ENCODE data around the gene ZNF780A.
A peak's percentile ranks its signal among the peaks of the same experiment; 100 is the strongest.
"Not testable (repeated sequence)": the region's sequence is repeated elsewhere in the genome, so short reads cannot be mapped to it uniquely, and the experiment has no call there.

Gene ZNF780A

GRCh38 chr19:40081411-40081810 lies 9.3 kb downstream of the ZNF780A start:
- Histone ChIP-seq H3K9ac (ENCODE audit: low read length) (no peak overlapping the region), H3K36me3 (ENCODE audit: control insufficient read depth, low read depth, low read length) (peaks cover 7% of the 10 kb centered on the region), H3K27me3 (ENCODE audit: control insufficient read depth, insufficient read depth, low read length) (no peaks in the 10 kb centered on the region), H3K27ac (ENCODE audit: low read length) (no peak overlapping the region), H3K4me3 (ENCODE audit: low read length) (no peak overlapping the region), H3K4me1 (ENCODE audit: control insufficient read depth, low read depth, low read length) (no peaks in the 10 kb centered on the region), H3K9me3 (ENCODE audit: control insufficient read depth, low read depth, low read length) (peaks cover 5% of the 10 kb centered on the region)

- Histone ChIP-seq H3K9me3 (ENCODE audit: control insufficient read depth, low read depth, low read length) (peaks cover 5% of the 10 kb centered on the region), H3K27me3 (ENCODE audit: control insufficient read depth, insufficient read depth, low read length) (no peaks in the 10 kb centered on the region), H3K27ac (ENCODE audit: low read length) (no peak overlapping the region), H3K4me3 (ENCODE audit: low read length) (no peak overlapping the region), H3K36me3 (ENCODE audit: control insufficient read depth, low read depth, low read length) (peaks cover 19% of the 10 kb centered on the region), H3K4me1 (ENCODE audit: control insufficient read depth, low read depth, low read length) (no peaks in the 10 kb centered on the region), H3K9ac (ENCODE audit: low read length) (no peak overlapping the region)
Observed at GRCh38 chr19:40080289-40080688, 10.5 kb downstream of the ZNF780A start.

GRCh38 chr19:40078377-40078776 lies 12.4 kb downstream of the ZNF780A start:
- H3K27ac ChIP-seq (ENCODE audit: low read length) = no peak overlapping the region
- H3K27me3 ChIP-seq (ENCODE audit: control insufficient read depth, insufficient read depth, low read length) = no peaks in the 10 kb centered on the region
- H3K9ac ChIP-seq (ENCODE audit: low read length) = no peak overlapping the region
- peaks cover 15% of the 10 kb centered on the region for H3K9me3 ChIP-seq (ENCODE audit: control insufficient read depth, low read depth, low read length)
- no peaks in the 10 kb centered on the region for H3K4me1 ChIP-seq (ENCODE audit: control insufficient read depth, low read depth, low read length)
- H3K36me3 ChIP-seq (ENCODE audit: control insufficient read depth, low read depth, low read length) = peaks cover 32% of the 10 kb centered on the region
- no peak overlapping the region for H3K4me3 ChIP-seq (ENCODE audit: low read length)

GRCh38 chr19:40070058-40070457 lies 20.7 kb downstream of the ZNF780A start:
- Histone ChIP-seq H3K36me3 (ENCODE audit: control insufficient read depth, low read depth, low read length) (peaks cover 11% of the 10 kb centered on the region), H3K4me1 (ENCODE audit: control insufficient read depth, low read depth, low read length) (no peaks in the 10 kb centered on the region), H3K4me3 (ENCODE audit: low read length) (no peak overlapping the region), H3K9ac (ENCODE audit: low read length) (no peak overlapping the region), H3K9me3 (ENCODE audit: control insufficient read depth, low read depth, low read length) (peaks cover 12% of the 10 kb centered on the region), H3K27ac (ENCODE audit: low read length) (no peak overlapping the region), H3K27me3 (ENCODE audit: control insufficient read depth, insufficient read depth, low read length) (no peaks in the 10 kb centered on the region)

GRCh38 chr19:40059624-40060023 lies 31.1 kb downstream of the ZNF780A start:
- no peak overlapping the region for H3K27ac ChIP-seq (ENCODE audit: low read length)
- H3K4me3 ChIP-seq (ENCODE audit: low read length) = no peak overlapping the region
- no peaks in the 10 kb centered on the region for H3K36me3 ChIP-seq (ENCODE audit: control insufficient read depth, low read depth, low read length)
- no peaks in the 10 kb centered on the region for H3K4me1 ChIP-seq (ENCODE audit: control insufficient read depth, low read depth, low read length)
- no peaks in the 10 kb centered on the region for H3K27me3 ChIP-seq (ENCODE audit: control insufficient read depth, insufficient read depth, low read length)
- H3K9ac ChIP-seq (ENCODE audit: low read length) = no peak overlapping the region
- H3K9me3 ChIP-seq (ENCODE audit: control insufficient read depth, low read depth, low read length) = peaks cover 31% of the 10 kb centered on the region

GRCh38 chr19:40057166-40057565 lies 33.6 kb downstream of the ZNF780A start:
- H3K9me3 ChIP-seq (ENCODE audit: control insufficient read depth, low read depth, low read length) = peaks cover 25% of the 10 kb centered on the region
- H3K9ac ChIP-seq (ENCODE audit: low read length) = no peak overlapping the region
- no peak overlapping the region for H3K27ac ChIP-seq (ENCODE audit: low read length)
- no peaks in the 10 kb centered on the region for H3K36me3 ChIP-seq (ENCODE audit: control insufficient read depth, low read depth, low read length)
- no peaks in the 10 kb centered on the region for H3K4me1 ChIP-seq (ENCODE audit: control insufficient read depth, low read depth, low read length)
- H3K4me3 ChIP-seq (ENCODE audit: low read length) = peak overlapping the region; percentile 90
- H3K27me3 ChIP-seq (ENCODE audit: control insufficient read depth, insufficient read depth, low read length) = no peaks in the 10 kb centered on the region

GRCh38 chr19:40056505-40056904 lies 34.2 kb downstream of the ZNF780A start:
- Histone ChIP-seq H3K9ac (ENCODE audit: low read length) (peak overlapping the region; percentile 55), H3K4me1 (ENCODE audit: control insufficient read depth, low read depth, low read length) (no peaks in the 10 kb centered on the region), H3K4me3 (ENCODE audit: low read length) (peak overlapping the region; percentile 90), H3K27ac (ENCODE audit: low read length) (no peak overlapping the region), H3K36me3 (ENCODE audit: control insufficient read depth, low read depth, low read length) (no peaks in the 10 kb centered on the region), H3K9me3 (ENCODE audit: control insufficient read depth, low read depth, low read length) (peaks cover 18% of the 10 kb centered on the region), H3K27me3 (ENCODE audit: control insufficient read depth, insufficient read depth, low read length) (no peaks in the 10 kb centered on the region)

- Histone ChIP-seq H3K4me1 (ENCODE audit: control insufficient read depth, low read depth, low read length) (no peaks in the 10 kb centered on the region), H3K27ac (ENCODE audit: low read length) (no peak within 1 kb of the TSS), H3K9me3 (ENCODE audit: control insufficient read depth, low read depth, low read length) (peaks cover 16% of the 10 kb centered on the region)
Observed at GRCh38 chr19:40055832-40056504, 34.8 kb downstream of the ZNF780A start, which contains the start of gene ZNF780B. ZNF780B (minus strand) TSS chr19:40056231; CDS start chr19:40050332, 5,899 bp downstream.

GRCh38 chr19:40055049-40055448 lies 35.7 kb downstream of the ZNF780A start:
- no peaks in the 10 kb centered on the region for H3K27me3 ChIP-seq (ENCODE audit: control insufficient read depth, insufficient read depth, low read length)
- H3K4me1 ChIP-seq (ENCODE audit: control insufficient read depth, low read depth, low read length) = no peaks in the 10 kb centered on the region
- H3K36me3 ChIP-seq (ENCODE audit: control insufficient read depth, low read depth, low read length) = no peaks in the 10 kb centered on the region
- H3K4me3 ChIP-seq (ENCODE audit: low read length) = peak overlapping the region; percentile 90
- H3K9ac ChIP-seq (ENCODE audit: low read length) = no peak overlapping the region
- no peak overlapping the region for H3K27ac ChIP-seq (ENCODE audit: low read length)
- H3K9me3 ChIP-seq (ENCODE audit: control insufficient read depth, low read depth, low read length) = peaks cover 16% of the 10 kb centered on the region

More at GRCh38 chr19:40055832-40056504, 34.8 kb downstream of the ZNF780A start, which contains the start of gene ZNF780B:
- H3K4me3 ChIP-seq (ENCODE audit: low read length) = peak within 1 kb of the TSS; percentile 90
- no peaks in the 10 kb centered on the region for H3K36me3 ChIP-seq (ENCODE audit: control insufficient read depth, low read depth, low read length)
- no peaks in the 10 kb centered on the region for H3K27me3 ChIP-seq (ENCODE audit: control insufficient read depth, insufficient read depth, low read length)
- peak within 1 kb of the TSS; percentile 55 for H3K9ac ChIP-seq (ENCODE audit: low read length)

- H3K27ac ChIP-seq (ENCODE audit: low read length) = no peak overlapping the region
- peaks cover 12% of the 10 kb centered on the region for H3K9me3 ChIP-seq (ENCODE audit: control insufficient read depth, low read depth, low read length)
- H3K27me3 ChIP-seq (ENCODE audit: control insufficient read depth, insufficient read depth, low read length) = no peaks in the 10 kb centered on the region
- no peaks in the 10 kb centered on the region for H3K4me1 ChIP-seq (ENCODE audit: control insufficient read depth, low read depth, low read length)
- no peaks in the 10 kb centered on the region for H3K36me3 ChIP-seq (ENCODE audit: control insufficient read depth, low read depth, low read length)
- peak overlapping the region; percentile 90 for H3K4me3 ChIP-seq (ENCODE audit: low read length)
- no peak overlapping the region for H3K9ac ChIP-seq (ENCODE audit: low read length)
Observed at GRCh38 chr19:40054632-40055031, 36.1 kb downstream of the ZNF780A start.

GRCh38 chr19:40053491-40053890 lies 37.3 kb downstream of the ZNF780A start:
- H3K4me3 ChIP-seq (ENCODE audit: low read length) = no peak overlapping the region
- no peaks in the 10 kb centered on the region for H3K4me1 ChIP-seq (ENCODE audit: control insufficient read depth, low read depth, low read length)
- peaks cover 2% of the 10 kb centered on the region for H3K36me3 ChIP-seq (ENCODE audit: control insufficient read depth, low read depth, low read length)
- no peak overlapping the region for H3K27ac ChIP-seq (ENCODE audit: low read length)
- H3K9ac ChIP-seq (ENCODE audit: low read length) = no peak overlapping the region
- no peaks in the 10 kb centered on the region for H3K27me3 ChIP-seq (ENCODE audit: control insufficient read depth, insufficient read depth, low read length)
- peaks cover 4% of the 10 kb centered on the region for H3K9me3 ChIP-seq (ENCODE audit: control insufficient read depth, low read depth, low read length)

GRCh38 chr19:40041718-40042117 lies 49.0 kb downstream of the ZNF780A start:
- H3K9ac ChIP-seq (ENCODE audit: low read length); H3K27me3 ChIP-seq (ENCODE audit: control insufficient read depth, insufficient read depth, low read length); H3K4me3 ChIP-seq (ENCODE audit: low read length); H3K27ac ChIP-seq (ENCODE audit: low read length); H3K4me1 ChIP-seq (ENCODE audit: control insufficient read depth, low read depth, low read length): not testable (repeated sequence)
- Histone ChIP-seq H3K9me3 (ENCODE audit: control insufficient read depth, low read depth, low read length) (peaks cover 30% of the 10 kb centered on the region), H3K36me3 (ENCODE audit: control insufficient read depth, low read depth, low read length) (peaks cover 15% of the 10 kb centered on the region)
